ENCODE data around the gene BMP7. TPM values are rescaled to one million over a fixed set of nuclear protein-coding genes. Genes with fewer than 3 reads are reported as not detected.

The BMP7 gene
- total RNA-seq, 3 donors from 2014 or later (not counting 1 experiment from before 2014, with no cell fraction given) = not detected

- H3K4me3 Mint-ChIP-seq = peak overlapping the region; percentile 75
- Histone ChIP-seq H3K36me3 (ENCODE audit: control insufficient read depth, insufficient read depth, low read length) (no peaks in the 10 kb centered on the region), H3K27me3 (ENCODE audit: control insufficient read depth, insufficient read depth, low read length) (no peaks in the 10 kb centered on the region), H3K9me3 (ENCODE audit: control insufficient read depth, insufficient read depth, low read length) (no peaks in the 10 kb centered on the region), H3K27ac (ENCODE audit: low read length) (no peak overlapping the region), H3K4me3 (ENCODE audit: low read length) (no peak overlapping the region), H3K4me1 (ENCODE audit: control insufficient read depth, insufficient read depth, low read length) (peaks cover 10% of the 10 kb centered on the region)
- DNase-seq = no peak
- ATAC-seq = peak; percentile 50 to 62 (median 61)
- H3K27ac Mint-ChIP-seq = peak overlapping the region; percentile 21 to 45
- H3K36me3 Mint-ChIP-seq = no peaks in the 10 kb centered on the region
- peaks cover 12 to 22% of the 10 kb centered on the region in 2 donors for H3K4me1 Mint-ChIP-seq
- H3K9me3 Mint-ChIP-seq = no peaks in the 10 kb centered on the region
- peaks cover 5 to 6% of the 10 kb centered on the region in 2 donors for H3K27me3 Mint-ChIP-seq (ENCODE audit: low read depth in 2 of 2)
- intact Hi-C loops (cut with micrococcal nuclease) = no loop called here
- no peak for TF ChIP-seq CTCF (IDR thresholded peaks at IDR 0.05)
- WGBS (ENCODE audit: insufficient coverage) = 39% methylated on average over 7 of the region's 7 CpGs
These were observed 15.1 kb downstream of the BMP7 start for GRCh38 chr20:57251344-57251743.

- H3K27me3 ChIP-seq (ENCODE audit: control insufficient read depth, insufficient read depth, low read length) = no peaks in the 10 kb centered on the region
- Mint-ChIP-seq H3K4me1 (peaks cover 12 to 22% of the 10 kb centered on the region in 2 donors), H3K9me3 (no peaks in the 10 kb centered on the region), H3K27ac (peak overlapping the region; percentile 21 to 45), H3K27me3 (ENCODE audit: low read depth in 2 of 2) (peaks cover 5 to 6% of the 10 kb centered on the region in 2 donors), H3K36me3 (no peaks in the 10 kb centered on the region), H3K4me3 (peak overlapping the region; percentile 75)
- intact Hi-C loops (cut with micrococcal nuclease) = no loop called here
- H3K36me3 ChIP-seq (ENCODE audit: control insufficient read depth, insufficient read depth, low read length) = no peaks in the 10 kb centered on the region
- no peak overlapping the region for H3K4me3 ChIP-seq (ENCODE audit: low read length)
- peaks cover 10% of the 10 kb centered on the region for H3K4me1 ChIP-seq (ENCODE audit: control insufficient read depth, insufficient read depth, low read length)
- DNase-seq = peak in 1 of 2 donors; percentile 21
- ATAC-seq = peak; percentile 70 to 88 (median 78)
- no peak for TF ChIP-seq CTCF (IDR thresholded peaks at IDR 0.05)
- H3K9me3 ChIP-seq (ENCODE audit: control insufficient read depth, insufficient read depth, low read length) = no peaks in the 10 kb centered on the region
- H3K27ac ChIP-seq (ENCODE audit: low read length) = no peak overlapping the region
- WGBS (ENCODE audit: insufficient coverage) = 15% methylated on average over 14 of the region's 15 CpGs
These were observed 15.7 kb downstream of the BMP7 start for GRCh38 chr20:57250607-57251343.

GRCh38 chr20:57249772-57250171 lies 16.7 kb downstream of the BMP7 start:
- H3K4me3 ChIP-seq (ENCODE audit: low read length) = no peak overlapping the region
- Mint-ChIP-seq H3K36me3 (no peaks in the 10 kb centered on the region), H3K4me3 (no peak overlapping the region), H3K9me3 (no peaks in the 10 kb centered on the region), H3K27me3 (ENCODE audit: low read depth in 2 of 2) (peaks cover 1 to 5% of the 10 kb centered on the region in 2 donors), H3K4me1 (peaks cover 12 to 22% of the 10 kb centered on the region in 2 donors), H3K27ac (no peak overlapping the region)
- 94% methylated on average over 3 of the region's 3 CpGs for WGBS (ENCODE audit: insufficient coverage)
- no peak for DNase-seq
- H3K4me1 ChIP-seq (ENCODE audit: control insufficient read depth, insufficient read depth, low read length) = peaks cover 10% of the 10 kb centered on the region
- H3K27me3 ChIP-seq (ENCODE audit: control insufficient read depth, insufficient read depth, low read length) = no peaks in the 10 kb centered on the region
- no peak for TF ChIP-seq CTCF (IDR thresholded peaks at IDR 0.05)
- no peaks in the 10 kb centered on the region for H3K36me3 ChIP-seq (ENCODE audit: control insufficient read depth, insufficient read depth, low read length)
- ATAC-seq = no peak
- intact Hi-C loops (cut with micrococcal nuclease) = no loop called here
- no peaks in the 10 kb centered on the region for H3K9me3 ChIP-seq (ENCODE audit: control insufficient read depth, insufficient read depth, low read length)
- no peak overlapping the region for H3K27ac ChIP-seq (ENCODE audit: low read length)

Measured in natural killer cell (primary cell).